Nephron (organoid): ENCODE data around the gene CLIP1.

ENCODE experiments used
- H3K27ac Mint-ChIP-seq, 3 experiments: 2 replicates each; pipeline ENCODE4 v1.8.0; 2020; ENCODE audit warnings: mixed read lengths in 3 of 3, mild to moderate bottlenecking in 2 of 3, moderate library complexity in 1 of 3
- H3K27me3 Mint-ChIP-seq: 2 replicates; pipeline ENCODE4 v1.8.0; 2021; ENCODE audit warnings: low read depth, mild to moderate bottlenecking, moderate library complexity, mixed read lengths
- H3K36me3 Mint-ChIP-seq: 2 replicates; pipeline ENCODE4 v1.8.0; 2020; ENCODE audit warnings: low read depth, mixed read lengths
- H3K4me1 Mint-ChIP-seq: 2 replicates; pipeline ENCODE4 v1.8.0; 2020; ENCODE audit warnings: mixed read lengths
- H3K4me3 Mint-ChIP-seq, 3 experiments: 2 replicates each; pipeline ENCODE4 v1.8.0; 2020; ENCODE audit warnings: mild to moderate bottlenecking in 3 of 3, mixed read lengths in 3 of 3, moderate library complexity in 2 of 3
- H3K9me3 Mint-ChIP-seq: 2 replicates; pipeline ENCODE4 v1.8.0; 2020; ENCODE audit warnings: mixed read lengths
- CTCF ChIP-seq, 3 experiments: fragments of 200-600 bp; sonication (generic); IDR thresholded peaks; one replicate each; pipeline ENCODE4 v1.5.0; 2021; ENCODE audit warnings: antibody characterized with exemption in 3 of 3; ENCODE audit not compliant: unreplicated experiment in 3 of 3

CLIP1 gene

DNA sequence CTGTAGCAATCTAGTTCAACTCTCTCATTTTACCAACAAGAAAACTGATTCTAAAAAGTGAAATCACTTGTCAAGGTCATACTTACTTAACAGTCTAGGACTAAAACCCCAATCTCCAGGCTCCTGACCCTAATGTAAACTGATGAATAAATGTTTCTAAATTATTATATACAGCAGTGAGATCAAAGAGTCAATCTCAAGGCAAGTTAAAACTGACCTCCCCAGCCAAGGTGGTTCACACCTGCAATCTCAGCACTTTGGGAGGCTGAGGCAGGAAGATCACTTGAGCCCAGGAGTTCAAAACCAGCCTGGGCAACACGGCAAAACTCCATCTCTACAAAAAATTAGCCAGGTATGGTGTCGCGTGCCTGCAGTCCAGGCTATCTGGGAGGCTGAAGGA is 15.3 kb downstream of the CLIP1 start:
- Mint-ChIP-seq H3K36me3 (peaks cover 8% of the 10 kb centered on the region), H3K27me3 (no peaks in the 10 kb centered on the region), H3K4me1 (peaks cover 5% of the 10 kb centered on the region), H3K9me3 (no peaks in the 10 kb centered on the region), H3K4me3 (no peak overlapping the region), H3K27ac (peak overlapping the region in 1 of 3 experiments; percentile 68)
- TF ChIP-seq CTCF (IDR thresholded peaks at IDR 0.05; ENCODE audit: unreplicated experiment in 3 of 3), result no peak

DNA sequence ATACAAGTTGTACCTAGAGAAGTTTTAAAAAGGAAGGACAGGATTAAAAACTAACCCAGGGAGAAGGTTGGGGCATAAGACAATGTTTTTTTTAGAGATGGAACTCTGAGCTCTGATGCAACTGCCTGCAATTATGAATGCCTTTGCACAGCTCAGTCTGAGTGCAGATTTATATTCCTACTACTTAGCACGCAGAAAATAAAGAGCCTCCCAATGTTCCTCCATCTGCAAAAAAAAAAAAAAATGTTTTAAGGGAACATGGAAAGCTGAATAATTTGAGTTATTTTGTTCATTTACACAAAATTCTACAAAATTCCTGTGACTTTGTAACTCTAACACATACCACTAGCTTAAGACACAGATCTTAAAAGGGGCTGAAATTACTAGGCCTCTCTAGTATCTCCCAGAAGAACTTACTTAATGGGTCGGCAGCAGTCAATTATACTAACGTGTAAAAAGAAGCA is 15.7 kb downstream of the CLIP1 start:
- peaks cover 5% of the 10 kb centered on the region for H3K4me1 Mint-ChIP-seq
- H3K4me3 Mint-ChIP-seq, result no peak overlapping the region
- no peak for TF ChIP-seq CTCF (IDR thresholded peaks at IDR 0.05; ENCODE audit: unreplicated experiment in 3 of 3)
- no peaks in the 10 kb centered on the region for H3K9me3 Mint-ChIP-seq
- peaks cover 8% of the 10 kb centered on the region for H3K36me3 Mint-ChIP-seq
- H3K27ac Mint-ChIP-seq, result peak overlapping the region in 1 of 3 experiments; percentile 68
- H3K27me3 Mint-ChIP-seq, result no peaks in the 10 kb centered on the region

DNA sequence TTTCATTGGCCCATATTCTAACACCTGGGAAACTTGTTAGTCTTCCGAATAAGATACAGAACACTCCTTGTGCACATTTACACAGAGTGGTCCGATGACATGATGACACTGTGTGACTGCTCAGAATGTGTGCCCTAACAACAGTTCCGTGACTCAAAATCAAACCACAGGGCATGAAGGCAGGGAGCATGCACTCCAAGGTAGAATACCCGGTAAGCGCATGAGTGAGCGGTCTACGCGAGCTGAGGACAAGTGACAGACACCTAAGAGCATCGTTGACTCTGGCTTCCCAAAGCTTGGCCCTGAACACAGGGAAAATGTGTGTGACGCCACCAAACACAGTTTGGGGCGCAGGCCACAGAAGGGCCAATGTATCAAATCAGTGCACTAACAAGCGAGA is 18.6 kb downstream of the CLIP1 start:
- Mint-ChIP-seq H3K4me3 (no peak overlapping the region), H3K9me3 (no peaks in the 10 kb centered on the region), H3K36me3 (peaks cover 8% of the 10 kb centered on the region), H3K27ac (no peak overlapping the region), H3K4me1 (peaks cover 24% of the 10 kb centered on the region), H3K27me3 (no peaks in the 10 kb centered on the region)
- TF ChIP-seq CTCF (IDR thresholded peaks at IDR 0.05; ENCODE audit: unreplicated experiment in 3 of 3), result no peak

- Mint-ChIP-seq H3K9me3 (no peaks in the 10 kb centered on the region), H3K4me1 (peaks cover 24% of the 10 kb centered on the region), H3K36me3 (peaks cover 8% of the 10 kb centered on the region), H3K4me3 (no peak overlapping the region), H3K27me3 (no peaks in the 10 kb centered on the region), H3K27ac (peak overlapping the region in 2 of 3 experiments; percentile 15 to 20)
- no peak for TF ChIP-seq CTCF (IDR thresholded peaks at IDR 0.05; ENCODE audit: unreplicated experiment in 3 of 3)
Measured at GRCh38 chr12:122403115-122403770, 19.2 kb downstream of the CLIP1 start.

- Mint-ChIP-seq H3K4me1 (peaks cover 24% of the 10 kb centered on the region), H3K4me3 (no peak overlapping the region), H3K36me3 (peaks cover 8% of the 10 kb centered on the region), H3K27me3 (no peaks in the 10 kb centered on the region), H3K27ac (no peak overlapping the region), H3K9me3 (no peaks in the 10 kb centered on the region)
- TF ChIP-seq CTCF (IDR thresholded peaks at IDR 0.05; ENCODE audit: unreplicated experiment in 3 of 3), result no peak
Measured at GRCh38 chr12:122402264-122402663, 20.2 kb downstream of the CLIP1 start.
